ACHN (cell line): Measurements from ENCODE around the gene FBXO24.
"Not testable (repeated sequence)": the region's sequence is repeated elsewhere in the genome, so short reads cannot be mapped to it uniquely, and the experiment has no call there.

Experiments used
- DNase-seq: peaks from one replicate; pipeline ENCODE4 v3.0.0-alpha.2; 2015
- in situ Hi-C: cut with HindIII; loops from 2 replicates; pipeline ENCODE4 v1.10.0; 2017; ENCODE audit warnings: low sequenced_read_pairs, low pct_ligation_motif_present, low pct_unique_long_range_greater_than_20kb

Gene FBXO24, protein sequence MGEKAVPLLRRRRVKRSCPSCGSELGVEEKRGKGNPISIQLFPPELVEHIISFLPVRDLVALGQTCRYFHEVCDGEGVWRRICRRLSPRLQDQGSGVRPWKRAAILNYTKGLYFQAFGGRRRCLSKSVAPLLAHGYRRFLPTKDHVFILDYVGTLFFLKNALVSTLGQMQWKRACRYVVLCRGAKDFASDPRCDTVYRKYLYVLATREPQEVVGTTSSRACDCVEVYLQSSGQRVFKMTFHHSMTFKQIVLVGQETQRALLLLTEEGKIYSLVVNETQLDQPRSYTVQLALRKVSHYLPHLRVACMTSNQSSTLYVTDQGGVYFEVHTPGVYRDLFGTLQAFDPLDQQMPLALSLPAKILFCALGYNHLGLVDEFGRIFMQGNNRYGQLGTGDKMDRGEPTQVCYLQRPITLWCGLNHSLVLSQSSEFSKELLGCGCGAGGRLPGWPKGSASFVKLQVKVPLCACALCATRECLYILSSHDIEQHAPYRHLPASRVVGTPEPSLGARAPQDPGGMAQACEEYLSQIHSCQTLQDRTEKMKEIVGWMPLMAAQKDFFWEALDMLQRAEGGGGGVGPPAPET

DNA sequence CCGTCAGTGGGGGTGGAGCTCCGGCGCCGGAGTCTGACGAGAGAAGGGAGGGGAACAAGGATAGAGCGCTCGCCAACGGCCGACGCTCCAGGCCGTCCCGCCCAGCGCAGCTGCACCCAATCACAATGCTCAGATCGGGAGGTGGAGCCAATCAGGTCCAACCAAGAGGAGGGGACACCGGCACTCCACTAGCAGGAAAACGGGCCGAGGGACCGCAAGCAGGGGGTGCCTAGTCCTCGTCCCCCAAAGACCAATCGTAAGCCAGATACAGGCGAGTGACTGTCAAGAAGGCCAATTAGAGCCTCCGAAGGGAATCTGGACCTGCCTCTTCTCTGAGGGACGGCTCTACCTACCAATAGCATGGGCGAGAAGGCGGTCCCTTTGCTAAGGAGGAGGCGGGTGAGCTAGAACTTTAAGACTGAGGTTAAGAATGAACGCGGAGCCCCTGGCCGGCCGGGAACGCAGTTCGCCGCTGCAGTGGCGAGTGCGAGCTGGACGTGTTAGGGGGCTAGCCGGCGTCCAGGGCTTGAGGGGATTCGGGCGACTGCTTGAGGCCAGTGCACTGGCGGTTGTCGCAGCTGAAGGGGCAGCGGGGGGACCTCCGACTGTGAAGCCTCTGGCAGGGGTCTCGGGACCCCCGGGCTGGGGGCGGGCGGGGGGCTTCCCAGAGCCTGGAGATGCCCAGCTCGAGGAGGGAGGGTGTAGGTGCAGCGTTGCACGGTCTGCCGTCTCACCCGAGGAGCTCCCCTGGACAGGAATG, at the start of gene FBXO24:
Gene FBXO24, plus strand, starts transcription at position 63 of the 760 bp plus-strand sequence. Its CDS starts 298 bp downstream, at position 361.
- DNase-seq: peak; percentile 100
- in situ Hi-C loops: no loop called here

DNA sequence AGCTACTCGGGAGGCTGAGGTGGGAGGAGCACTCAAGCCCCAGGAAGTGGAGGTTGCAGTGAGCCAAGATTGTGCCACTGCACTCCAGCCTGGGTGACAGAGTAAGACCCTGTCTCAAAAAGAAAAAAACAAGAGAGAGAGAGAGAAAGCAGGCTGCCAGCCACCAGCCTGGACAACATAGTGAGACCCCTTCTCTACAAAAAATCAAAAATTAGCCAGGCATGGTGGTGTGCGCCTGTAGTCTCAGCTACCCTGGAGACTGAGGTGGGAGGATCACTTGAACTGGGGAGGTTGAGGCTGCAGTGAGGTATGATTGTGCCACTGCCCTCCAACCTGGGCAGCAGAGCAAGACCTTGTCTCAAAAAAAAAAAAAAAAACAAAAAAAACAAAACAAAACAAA, 49.4 kb upstream of the FBXO24 start:
- DNase-seq, in situ Hi-C loops: not testable (repeated sequence)

DNA sequence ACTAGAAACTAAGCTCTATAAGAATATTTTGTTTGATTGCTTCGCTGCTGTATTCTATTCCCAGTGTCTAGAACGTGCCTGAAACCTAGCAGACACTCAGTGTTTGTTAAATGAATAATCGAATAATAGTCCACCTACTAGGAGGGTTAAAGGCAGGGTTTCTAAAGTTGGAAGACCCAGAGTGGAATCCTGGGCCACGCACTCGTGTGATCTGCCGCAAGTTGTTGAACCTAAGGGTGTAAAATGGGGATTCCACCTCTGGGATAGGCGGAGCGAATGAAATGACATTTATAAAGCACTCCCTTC, 47.8 kb upstream of the FBXO24 start:
- DNase-seq: no peak
- in situ Hi-C loops: no loop called here

DNA sequence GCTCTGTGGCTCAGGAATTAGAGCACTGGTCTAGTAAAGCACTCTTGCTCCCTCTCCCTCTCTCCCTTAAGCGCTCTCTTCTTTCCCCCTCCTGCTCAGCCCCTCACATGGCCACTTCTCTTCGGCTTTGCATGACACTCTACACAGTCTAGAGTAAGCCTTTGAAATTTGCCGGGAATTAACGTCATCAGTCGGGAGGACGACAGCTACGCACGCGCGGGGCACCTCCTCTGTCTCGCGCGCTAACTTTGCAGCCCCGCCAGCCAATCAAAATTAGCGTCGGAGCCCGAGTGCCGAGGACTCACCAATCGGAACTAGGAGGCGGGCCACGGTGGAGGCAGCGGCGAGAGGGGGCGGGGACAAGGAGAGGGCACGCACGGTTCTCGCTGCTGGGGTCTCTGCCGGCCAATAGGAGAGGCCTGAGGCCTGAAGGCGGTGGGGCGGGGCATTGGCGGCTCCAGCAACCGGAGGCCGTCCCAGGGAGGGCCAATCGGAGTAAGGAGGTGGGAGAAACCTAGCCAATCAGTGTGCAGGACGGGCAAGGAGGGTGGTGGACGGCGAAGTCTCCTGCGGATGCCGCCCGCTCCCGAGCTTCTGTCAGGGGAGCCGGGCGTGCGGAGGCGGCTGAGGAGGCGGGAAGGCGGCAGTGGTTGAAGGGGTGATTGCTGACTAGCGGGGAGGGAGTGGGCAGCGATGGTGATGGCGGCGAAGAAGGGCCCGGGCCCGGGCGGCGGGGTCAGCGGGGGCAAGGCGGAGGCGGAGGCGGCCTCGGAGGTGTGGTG, 47.3 kb upstream of the FBXO24 start, which contains the start of gene AGFG2:
Gene AGFG2, plus strand, starts transcription at position 550 of the 782 bp plus-strand sequence. Its CDS starts 144 bp downstream, at position 694.
- DNase-seq: peak; percentile 100
- in situ Hi-C loops: no loop called here

DNA sequence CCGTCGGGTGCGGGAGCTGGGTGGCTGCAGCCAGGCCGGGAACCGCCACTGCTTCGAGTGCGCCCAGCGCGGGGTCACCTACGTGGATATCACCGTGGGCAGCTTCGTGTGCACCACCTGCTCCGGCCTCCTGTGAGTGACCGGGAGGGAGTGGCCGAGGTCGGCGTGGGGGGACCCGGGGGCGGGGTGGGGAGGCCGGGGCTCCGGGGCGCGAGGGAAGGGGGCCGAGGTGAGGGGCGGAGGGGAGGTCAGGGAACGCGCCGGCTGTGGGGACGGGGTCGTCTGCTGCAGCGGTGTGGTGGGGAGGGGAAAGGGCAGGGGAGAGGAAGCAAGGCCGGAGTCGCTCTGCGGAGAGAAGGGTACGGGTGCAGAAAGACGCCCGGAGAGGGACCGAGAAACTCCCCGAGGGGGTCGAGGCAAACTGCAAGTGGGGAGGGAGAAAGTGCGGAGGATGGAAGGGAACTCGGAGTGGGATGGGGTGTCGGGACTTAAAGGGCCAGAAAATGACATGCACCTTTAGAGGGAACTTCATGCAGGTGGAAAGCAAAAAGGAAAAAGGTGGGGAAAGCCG, 46.6 kb upstream of the FBXO24 start:
- in situ Hi-C loops: no loop called here
- no peak for DNase-seq

DNA sequence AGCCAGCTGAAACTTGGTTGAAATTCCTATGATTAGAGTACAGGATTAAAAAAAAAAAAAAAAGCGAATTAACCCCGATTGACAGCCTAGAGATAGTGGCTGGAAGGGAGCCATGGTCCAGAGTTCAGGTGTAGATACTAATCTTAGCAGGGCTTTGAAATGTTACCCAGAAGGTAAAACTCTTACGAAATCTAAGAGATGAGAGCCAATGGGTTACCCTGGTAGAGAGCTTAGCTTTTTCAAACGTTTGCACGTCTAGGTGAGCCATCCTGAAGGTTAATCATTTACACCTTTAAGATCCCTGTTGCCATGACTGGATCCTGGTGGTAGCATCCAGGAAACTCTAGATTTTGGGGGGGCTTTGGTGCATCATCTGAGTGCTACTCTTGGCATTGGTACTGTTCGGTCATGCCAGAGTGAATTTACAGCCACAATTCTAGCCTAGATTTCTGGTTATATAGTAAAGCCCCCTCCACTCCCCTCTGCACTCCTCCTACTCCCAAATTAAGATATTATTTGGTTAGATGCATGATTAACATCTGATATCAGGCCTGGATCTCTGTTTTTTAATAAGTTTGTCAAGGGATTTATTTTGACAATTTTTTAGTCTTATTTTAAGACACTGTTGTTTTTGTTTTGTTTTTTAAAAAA, 45.9 kb upstream of the FBXO24 start:
- DNase-seq: peak; percentile 28
- in situ Hi-C loops: no loop called here

DNA sequence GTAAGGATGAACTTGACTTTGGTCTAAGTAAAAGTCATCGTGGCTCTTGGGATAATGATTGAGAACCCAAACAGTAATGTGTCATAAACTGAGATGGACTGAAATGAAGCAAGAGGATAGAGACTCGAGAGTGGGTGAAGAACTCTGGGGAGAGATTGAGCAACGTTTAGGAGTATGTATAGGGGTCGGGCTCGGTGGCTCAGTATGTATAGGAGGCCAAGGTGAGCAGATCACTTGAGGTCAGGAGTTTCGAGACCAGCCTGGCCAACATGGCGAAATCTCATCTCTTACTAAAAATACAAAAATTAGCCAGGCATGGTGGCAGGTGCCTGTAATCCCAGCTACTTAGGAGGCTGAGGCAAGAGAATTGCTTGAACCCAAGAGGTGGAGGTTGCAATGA, 44.8 kb upstream of the FBXO24 start:
- in situ Hi-C loops, DNase-seq: not testable (repeated sequence)

DNA sequence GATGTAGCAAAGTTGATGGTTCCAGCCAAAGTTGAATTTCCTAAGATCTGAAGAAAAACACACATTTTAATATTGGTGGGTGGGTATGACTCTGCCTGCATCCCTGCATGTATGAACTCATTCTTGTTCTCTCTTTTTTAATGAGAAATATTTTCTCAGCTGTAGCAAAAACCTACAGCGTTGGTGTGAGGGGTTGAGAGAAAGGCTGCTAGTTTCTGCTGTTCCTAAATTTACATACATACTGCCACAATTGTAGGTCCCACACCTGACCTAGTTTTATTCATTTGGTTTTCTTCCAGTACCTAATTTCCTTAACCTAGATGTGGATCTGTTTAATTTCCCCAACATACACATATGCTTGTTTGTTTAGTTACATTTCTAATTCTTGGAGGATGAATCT, 42.5 kb upstream of the FBXO24 start:
- in situ Hi-C loops: no loop called here
- no peak for DNase-seq

DNA sequence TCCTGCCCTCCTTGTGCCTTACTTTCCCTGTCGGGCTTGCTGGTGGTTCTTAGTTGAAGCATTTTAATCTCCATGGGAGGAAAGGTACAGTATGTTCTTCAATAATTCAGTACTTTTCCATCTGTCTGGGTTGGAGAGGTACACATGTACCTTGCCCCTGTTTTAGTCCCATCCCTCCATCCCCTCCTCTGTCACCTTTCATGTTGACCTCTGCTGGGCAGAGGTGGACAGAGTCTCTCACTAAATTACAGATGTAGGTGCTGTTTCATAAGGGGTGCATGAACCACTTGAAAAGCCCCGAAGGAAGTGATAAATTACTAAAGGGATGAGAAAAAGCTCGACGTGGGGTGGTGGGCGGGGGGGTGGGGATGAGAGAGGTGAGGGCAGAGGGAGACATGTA, 41.7 kb upstream of the FBXO24 start:
- no peak for DNase-seq
- in situ Hi-C loops: no loop called here

DNA sequence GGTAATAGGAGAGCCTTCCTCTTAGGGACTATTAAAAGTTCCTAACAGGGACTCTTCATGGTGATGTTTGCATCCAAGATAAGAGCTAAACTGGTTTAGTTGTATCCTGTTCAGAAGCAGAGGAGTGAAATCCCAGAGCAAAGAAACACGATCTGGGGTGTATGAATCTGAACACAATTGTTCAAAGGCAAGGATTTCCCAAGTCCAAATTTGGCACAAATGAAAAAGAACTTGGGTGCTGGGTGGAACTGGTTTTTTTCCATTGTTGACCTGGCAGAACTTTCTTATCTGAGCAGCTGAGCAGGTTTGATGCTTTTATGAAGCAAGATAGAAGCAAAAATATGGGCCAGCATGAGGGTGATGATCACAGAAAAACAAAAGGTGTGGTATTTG, 41.2 kb upstream of the FBXO24 start:
- in situ Hi-C loops: no loop called here
- no peak for DNase-seq

DNA sequence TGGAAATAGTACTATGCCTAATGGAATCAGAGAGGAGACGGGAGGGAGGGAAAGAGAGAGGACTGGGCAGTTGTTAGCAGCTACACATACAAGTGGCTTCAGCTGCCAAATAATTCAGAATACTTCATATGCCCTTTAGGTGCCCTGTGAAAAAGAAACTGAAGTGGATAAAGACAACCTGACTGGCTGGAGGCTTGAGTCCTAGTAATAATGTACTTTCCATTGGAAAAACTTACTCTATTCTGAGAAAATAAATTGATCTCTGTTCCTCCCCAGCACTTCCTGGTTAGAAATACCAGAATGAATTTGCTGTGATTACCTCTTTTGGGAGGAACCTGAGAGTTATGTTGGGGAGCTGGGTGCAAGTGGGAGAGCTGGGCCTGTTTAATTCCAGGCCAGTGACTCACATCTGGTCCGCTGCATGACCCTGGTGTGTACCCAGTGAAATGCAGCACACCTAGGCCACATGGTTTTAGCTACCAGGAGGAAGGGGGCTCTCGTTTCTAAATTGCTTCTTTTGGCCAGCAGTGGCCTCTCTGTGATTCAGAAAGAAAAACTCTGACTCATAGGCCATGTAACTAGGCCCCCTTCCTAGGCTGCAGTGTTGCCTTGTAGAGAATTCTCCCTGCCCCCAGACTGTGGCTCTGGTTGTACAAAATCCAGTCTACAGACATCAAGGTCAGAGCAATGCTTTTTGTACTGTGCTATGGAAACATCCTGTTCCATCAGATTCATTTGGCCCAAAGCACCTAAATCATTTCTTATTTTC, 40.6 kb upstream of the FBXO24 start:
- DNase-seq: peak; percentile 76
- in situ Hi-C loops: no loop called here

DNA sequence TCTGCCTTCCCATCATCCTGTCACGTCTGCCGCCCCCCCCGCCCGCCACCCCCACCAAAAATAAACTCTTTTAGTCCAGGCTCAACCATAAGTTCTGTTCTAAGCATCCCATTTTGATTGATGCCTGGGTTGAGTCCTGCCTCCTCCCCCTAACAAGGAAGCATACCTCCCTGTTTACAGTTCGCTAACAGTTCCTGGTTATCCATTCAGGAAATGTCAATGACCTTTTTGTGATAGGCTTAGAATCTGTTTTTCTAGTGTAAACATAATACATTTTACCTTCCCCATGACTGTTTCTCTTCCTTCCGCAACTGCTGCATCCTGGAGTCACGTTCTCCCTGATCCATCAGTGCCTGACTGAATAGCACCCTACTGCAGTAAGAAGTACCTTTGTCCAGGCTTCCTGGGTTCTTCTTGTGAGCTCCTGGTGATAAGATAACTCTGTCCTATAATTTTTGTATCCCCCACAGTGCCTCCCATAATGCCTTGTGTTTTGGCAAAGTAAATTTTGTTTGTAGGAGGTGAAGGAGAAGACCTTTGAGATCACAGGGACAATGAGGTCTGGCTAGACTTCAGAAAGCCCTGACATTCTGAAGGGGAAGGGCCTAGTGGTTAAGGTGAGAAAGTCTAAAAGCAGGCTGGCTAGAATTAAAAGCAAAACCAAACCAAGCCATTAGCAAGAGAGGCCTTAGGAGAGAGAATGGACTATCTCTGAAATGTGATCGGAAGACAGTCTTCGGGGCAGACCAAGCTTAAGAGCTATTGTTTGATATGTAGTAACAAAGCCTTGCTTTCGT, 39.8 kb upstream of the FBXO24 start:
- in situ Hi-C loops: no loop called here
- no peak for DNase-seq

DNA sequence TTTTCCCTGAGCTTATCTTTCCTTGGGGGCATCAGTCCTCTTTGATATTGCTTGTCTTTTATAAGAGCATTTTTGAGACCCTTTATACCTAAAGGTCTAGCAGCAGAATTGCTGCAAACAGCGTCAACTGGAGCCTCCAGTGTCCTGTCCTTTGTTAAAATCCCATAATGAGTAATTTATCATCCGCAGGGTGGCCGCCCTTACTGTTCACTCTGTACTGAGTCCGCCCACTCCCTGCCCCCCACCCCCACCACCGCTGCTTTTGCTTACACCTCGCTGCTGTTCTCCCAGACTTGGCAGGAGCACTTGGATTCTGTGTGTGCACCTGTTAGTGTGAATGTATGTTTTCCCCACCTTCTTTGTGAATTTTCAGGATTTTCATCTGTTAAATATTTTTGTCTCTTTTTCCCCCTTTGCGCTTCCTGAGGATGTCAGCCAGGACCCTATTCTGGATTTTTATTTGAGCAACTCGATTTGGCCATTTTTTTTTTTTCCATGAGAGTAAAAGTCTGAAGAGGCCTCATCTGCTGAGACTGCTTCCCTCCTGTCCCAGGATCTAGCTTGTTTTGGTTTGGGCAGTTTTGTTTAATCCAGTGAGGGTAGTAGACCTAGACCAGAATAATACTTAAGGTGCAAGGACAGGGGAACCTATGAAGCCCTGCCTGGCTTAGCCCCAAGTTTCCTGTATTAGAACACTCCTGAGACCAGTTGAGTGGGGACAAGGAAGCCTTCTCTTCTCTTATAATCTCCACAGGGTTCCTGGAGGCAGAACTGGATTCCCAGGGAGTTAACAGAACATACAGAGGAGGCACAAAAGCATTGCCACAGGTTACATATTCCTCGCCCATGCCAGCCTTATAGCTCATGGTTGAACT, 39.0 kb upstream of the FBXO24 start:
- no peak for DNase-seq
- in situ Hi-C loops: no loop called here

DNA sequence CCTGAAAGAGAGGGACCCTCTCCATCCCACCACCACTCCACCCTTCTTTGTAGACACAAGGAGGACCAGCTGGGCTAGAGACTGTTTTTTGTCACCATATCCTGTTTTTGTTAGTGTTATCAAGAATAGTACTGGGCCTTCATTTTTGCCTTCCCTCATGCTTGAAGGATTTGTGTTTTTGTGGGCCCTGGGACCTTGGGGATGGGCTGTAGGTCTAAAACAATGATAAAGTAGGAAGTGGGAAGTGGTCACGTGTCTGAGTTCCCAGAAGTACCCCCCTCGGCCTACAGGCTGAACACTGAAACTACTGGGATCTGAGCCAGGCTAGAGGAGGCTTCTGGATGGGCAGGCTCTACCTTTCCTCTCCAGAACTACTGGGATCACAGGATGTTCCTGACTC, 38.3 kb upstream of the FBXO24 start:
- in situ Hi-C loops: no loop called here
- DNase-seq: no peak

DNA sequence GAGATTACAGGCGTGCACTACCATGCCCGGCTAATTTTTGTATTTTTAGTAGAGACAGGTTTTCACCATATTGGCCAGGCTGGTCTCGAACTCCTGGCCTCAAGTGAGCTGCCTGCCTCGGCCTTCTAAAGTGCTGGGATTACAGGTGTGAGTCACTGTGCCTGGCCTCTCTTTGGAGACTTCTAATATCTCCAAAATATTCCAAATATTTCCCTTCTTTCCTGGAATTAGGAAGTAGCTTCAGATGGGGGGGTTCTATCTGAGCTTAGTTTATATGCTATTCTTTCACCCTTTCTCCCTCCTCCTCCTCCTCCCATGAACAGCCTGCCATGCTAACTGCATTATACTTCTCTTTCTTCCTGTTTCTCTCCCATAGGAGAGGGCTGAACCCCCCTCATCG, 37.7 kb upstream of the FBXO24 start:
- in situ Hi-C loops, DNase-seq: not testable (repeated sequence)

DNA sequence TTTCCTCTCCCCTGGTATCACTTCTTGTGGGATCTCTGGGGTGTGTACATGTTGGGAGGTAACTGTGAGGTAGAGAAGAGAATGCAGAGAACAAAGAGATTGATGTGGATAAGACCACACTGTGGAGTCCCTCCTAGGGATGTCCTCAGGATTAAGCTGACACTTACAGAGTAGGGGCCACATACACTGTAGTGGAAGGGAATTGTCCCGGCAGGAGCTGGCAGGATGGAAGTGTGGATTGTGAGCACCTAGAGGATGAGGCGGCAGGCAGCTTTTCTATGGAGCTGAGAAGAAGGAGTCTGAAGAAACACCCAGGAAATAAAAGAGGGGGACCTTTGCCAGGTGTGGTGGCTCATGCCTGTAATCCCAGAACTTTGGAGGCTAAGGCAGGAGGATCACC, 33.6 kb upstream of the FBXO24 start:
- no peak for DNase-seq
- in situ Hi-C loops: no loop called here
